HG03442 (cell line): ENCODE data around the gene PPP1R9A.

Experiments used
- ATAC-seq: cut with Tn5 transposase; IDR thresholded peaks from one replicate; pipeline ENCODE4 v1.9.1; 2021; ENCODE audit warnings: mild to moderate bottlenecking, moderate library complexity; ENCODE audit not compliant: unreplicated experiment

The PPP1R9A gene

GRCh38 chr7:95342029-95342428 lies 434.6 kb downstream of the PPP1R9A start:
- no peak for ATAC-seq

- ATAC-seq, result no peak
Measured at GRCh38 chr7:95342642-95343307, 435.4 kb downstream of the PPP1R9A start.
